HEK293 (cell line): ENCODE data around the gene KRT76.

Experiments used
- CTCF ChIP-seq: fragments of 450-650 bp; formaldehyde crosslinking; IDR thresholded peaks from 2 replicates; pipeline ENCODE4 v1.5.1; 2016; ENCODE audit warnings: missing biosample characterization, missing genetic modification characterization
- KLF16 ChIP-seq: fragments of 450-650 bp; formaldehyde crosslinking; IDR thresholded peaks from 2 replicates; pipeline ENCODE4 v1.5.1; 2017; ENCODE audit warnings: missing biosample characterization, missing genetic modification characterization
- PATZ1 ChIP-seq: fragments of 450-650 bp; formaldehyde crosslinking; IDR thresholded peaks from 2 replicates; pipeline ENCODE4 v1.5.1; 2016; ENCODE audit warnings: missing biosample characterization, missing genetic modification characterization
- ZBTB7A ChIP-seq: fragments of 450-650 bp; formaldehyde crosslinking; IDR thresholded peaks from 2 replicates; pipeline ENCODE4 v1.5.1; 2016; ENCODE audit warnings: low read depth, missing biosample characterization, missing genetic modification characterization
- ZEB2 ChIP-seq: fragments of 450-650 bp; formaldehyde crosslinking; IDR thresholded peaks from 2 replicates; pipeline ENCODE4 v1.5.1; 2016; ENCODE audit warnings: missing biosample characterization, missing genetic modification characterization
- ZFP41 ChIP-seq: fragments of 450-650 bp; formaldehyde crosslinking; IDR thresholded peaks from 2 replicates; pipeline ENCODE4 v1.5.1; 2016; ENCODE audit warnings: missing biosample characterization, missing genetic modification characterization, borderline replicate concordance
- ZNF423 ChIP-seq: fragments of 450-650 bp; formaldehyde crosslinking; IDR thresholded peaks from 2 replicates; pipeline ENCODE4 v1.5.1; 2016; ENCODE audit warnings: missing biosample characterization, missing genetic modification characterization
- ZNF510 ChIP-seq: fragments of 450-650 bp; formaldehyde crosslinking; IDR thresholded peaks from 2 replicates; pipeline ENCODE4 v1.5.1; 2018; ENCODE audit warnings: mild to moderate bottlenecking, missing genetic modification characterization, missing biosample characterization; ENCODE audit not compliant: insufficient replicate concordance
- ZNF596 ChIP-seq: fragments of 450-650 bp; IDR thresholded peaks from 2 replicates; pipeline ENCODE4 v1.5.0; 2018; ENCODE audit warnings: missing biosample characterization, mild to moderate bottlenecking, missing genetic modification characterization, moderate library complexity
- ZNF677 ChIP-seq: fragments of 450-650 bp; IDR thresholded peaks from 2 replicates; pipeline ENCODE4 v1.5.0; 2018; ENCODE audit warnings: missing biosample characterization, mild to moderate bottlenecking, missing genetic modification characterization, moderate library complexity

GRCh38 chr12:52741375-52742195 lies 35.6 kb downstream of the KRT76 start:
- no peak for TF ChIP-seq ZNF677 (tag by site-specific recombination)
- TF ChIP-seq ZNF510 (tag by site-specific recombination), result no peak
- TF ChIP-seq ZNF596 (tag by site-specific recombination), result no peak
- TF ChIP-seq ZBTB7A (tag by site-specific recombination), result no peak
- TF ChIP-seq CTCF (tag by site-specific recombination), result no peak
- no peak for TF ChIP-seq ZEB2 (tag by site-specific recombination)
- TF ChIP-seq PATZ1 (tag by site-specific recombination), result no peak
- no peak for TF ChIP-seq ZNF423 (tag by site-specific recombination)
- TF ChIP-seq KLF16 (tag by site-specific recombination), result no peak
- no peak for TF ChIP-seq ZFP41 (tag by site-specific recombination)
